NCI-H1048 (cell line): Measurements from ENCODE around the gene INTS1.
"Not testable (repeated sequence)": the region's sequence is repeated elsewhere in the genome, so short reads cannot be mapped to it uniquely, and the experiment has no call there.

Experiments
- DNase-seq: peaks from one replicate; lab custom pipeline; 2025; lab: John Stamatoyannopoulos, UW

INTS1 gene

GRCh38 chr7:1446620-1447032, 57.6 kb downstream of the INTS1 start:
- DNase-seq = no peak

GRCh38 chr7:1446026-1446425, 58.2 kb downstream of the INTS1 start:
- DNase-seq = not testable (repeated sequence)

- no peak for DNase-seq
Measured at GRCh38 chr7:1445341-1445740, 58.8 kb downstream of the INTS1 start.

GRCh38 chr7:1444925-1445322, 59.3 kb downstream of the INTS1 start:
- DNase-seq = no peak

GRCh38 chr7:1444214-1444924, 59.8 kb downstream of the INTS1 start:
- no peak for DNase-seq

GRCh38 chr7:1443587-1444200, 60.5 kb downstream of the INTS1 start:
- DNase-seq = not testable (repeated sequence)

- DNase-seq = no peak
Measured at GRCh38 chr7:1442355-1443124, 61.6 kb downstream of the INTS1 start.

GRCh38 chr7:1441615-1442354, 62.4 kb downstream of the INTS1 start:
- DNase-seq = no peak

GRCh38 chr7:1440620-1441019, 63.6 kb downstream of the INTS1 start:
- DNase-seq = no peak

GRCh38 chr7:1439373-1440363, 64.5 kb downstream of the INTS1 start:
- DNase-seq = no peak

GRCh38 chr7:1438821-1439220, 65.4 kb downstream of the INTS1 start:
- DNase-seq = no peak

- DNase-seq = no peak
Measured at GRCh38 chr7:1438208-1438607, 66.0 kb downstream of the INTS1 start.

GRCh38 chr7:1437155-1437880, 66.9 kb downstream of the INTS1 start:
- DNase-seq = no peak

GRCh38 chr7:1436608-1437007, 67.6 kb downstream of the INTS1 start:
- DNase-seq = no peak

GRCh38 chr7:1434891-1435670, 69.1 kb downstream of the INTS1 start:
- DNase-seq = no peak

- no peak for DNase-seq
Measured at GRCh38 chr7:1434165-1434718, 69.9 kb downstream of the INTS1 start.

- DNase-seq = no peak
Measured at GRCh38 chr7:1433128-1433920, 70.9 kb downstream of the INTS1 start.

GRCh38 chr7:1432411-1433082, 71.6 kb downstream of the INTS1 start:
- no peak for DNase-seq
